Effector CD4-positive, alpha-beta T cell (primary cell): ENCODE measurements around the gene LUM.

Source experiments
- DNase-seq: peaks from one replicate; pipeline ENCODE4 v3.0.0-alpha.2; 2020

The LUM gene

GRCh38 chr12:91074154-91074709 is 37.1 kb downstream of the LUM start:
- DNase-seq = no peak

- DNase-seq = no peak
Measured at GRCh38 chr12:91073426-91073825, 37.9 kb downstream of the LUM start.

GRCh38 chr12:91072931-91073330 is 38.4 kb downstream of the LUM start:
- no peak for DNase-seq

GRCh38 chr12:91070936-91071335 is 40.4 kb downstream of the LUM start:
- DNase-seq = no peak

GRCh38 chr12:91065396-91065795 is 45.9 kb downstream of the LUM start:
- DNase-seq = no peak

- no peak for DNase-seq
Measured at GRCh38 chr12:91064640-91065039, 46.7 kb downstream of the LUM start.

- no peak for DNase-seq
Measured at GRCh38 chr12:91061091-91061490, 50.2 kb downstream of the LUM start.

- no peak for DNase-seq
Measured at GRCh38 chr12:91059211-91059610, 52.1 kb downstream of the LUM start.

- no peak for DNase-seq
Measured at GRCh38 chr12:91058786-91059185, 52.5 kb downstream of the LUM start.

- DNase-seq = no peak
Measured at GRCh38 chr12:91057368-91058165, 53.7 kb downstream of the LUM start, which contains the start of gene KERA. Gene KERA, minus strand, starts transcription at chr12:91058024. Its CDS starts 1,743 bp downstream, at chr12:91056281.

GRCh38 chr12:91056488-91056887 is 54.8 kb downstream of the LUM start:
- no peak for DNase-seq

- no peak for DNase-seq
Measured at GRCh38 chr12:91055976-91056375, 55.3 kb downstream of the LUM start.

GRCh38 chr12:91053951-91054715 is 57.2 kb downstream of the LUM start:
- no peak for DNase-seq
